ENCODE results near the gene TMTC2.

The TMTC2 gene

GRCh38 chr12:82757059-82757458 lies 70.4 kb downstream of the TMTC2 start:
- Histone ChIP-seq H3K9me3 (ENCODE audit: low read length) (no peaks in the 10 kb centered on the region), H3K4me1 (ENCODE audit: insufficient read depth, low read length, severe bottlenecking) (peaks cover 10% of the 10 kb centered on the region), H2AFZ (ENCODE audit: low read length) (no peak overlapping the region), H3K4me3 (ENCODE audit: low read depth, low read length, poor library complexity, severe bottlenecking) (no peak overlapping the region), H3K27me3 (ENCODE audit: insufficient read depth, low read length) (no peaks in the 10 kb centered on the region), H3K79me2 (ENCODE audit: insufficient read depth, low read length) (no peaks in the 10 kb centered on the region), H3K4me2 (ENCODE audit: low read length) (no peak overlapping the region), H3K9me2 (ENCODE audit: low read depth, low read length) (no peaks in the 10 kb centered on the region), H3F3A (ENCODE audit: insufficient read depth, low read length) (no peaks in the 10 kb centered on the region), H3K36me3 (ENCODE audit: insufficient read depth, low read length) (no peaks in the 10 kb centered on the region), H3K9ac (ENCODE audit: low read length) (no peak overlapping the region), H3K27ac (ENCODE audit: low read depth, low read length, poor library complexity, severe bottlenecking) (no peak overlapping the region), H4K20me1 (ENCODE audit: insufficient read depth, low read length) (no peaks in the 10 kb centered on the region)
- TF ChIP-seq EZH2 (IDR thresholded peaks at IDR 0.05; ENCODE audit: borderline replicate concordance, low read length) (no peak), CTCF (IDR thresholded peaks at IDR 0.05; ENCODE audit: low read length) (no peak)

GRCh38 chr12:82757656-82758055 lies 71.0 kb downstream of the TMTC2 start:
- Histone ChIP-seq H3K9ac (ENCODE audit: low read length) (no peak overlapping the region), H3K4me2 (ENCODE audit: low read length) (no peak overlapping the region), H3K9me3 (ENCODE audit: low read length) (no peaks in the 10 kb centered on the region), H3F3A (ENCODE audit: insufficient read depth, low read length) (no peaks in the 10 kb centered on the region), H3K4me3 (ENCODE audit: low read depth, low read length, poor library complexity, severe bottlenecking) (no peak overlapping the region), H3K27ac (ENCODE audit: low read depth, low read length, poor library complexity, severe bottlenecking) (no peak overlapping the region), H2AFZ (ENCODE audit: low read length) (no peak overlapping the region), H3K9me2 (ENCODE audit: low read depth, low read length) (no peaks in the 10 kb centered on the region), H3K27me3 (ENCODE audit: insufficient read depth, low read length) (no peaks in the 10 kb centered on the region), H3K4me1 (ENCODE audit: insufficient read depth, low read length, severe bottlenecking) (peaks cover 7% of the 10 kb centered on the region), H3K79me2 (ENCODE audit: insufficient read depth, low read length) (no peaks in the 10 kb centered on the region), H3K36me3 (ENCODE audit: insufficient read depth, low read length) (no peaks in the 10 kb centered on the region), H4K20me1 (ENCODE audit: insufficient read depth, low read length) (no peaks in the 10 kb centered on the region)
- TF ChIP-seq CTCF (IDR thresholded peaks at IDR 0.05; ENCODE audit: low read length): no peak
- TF ChIP-seq EZH2 (IDR thresholded peaks at IDR 0.05; ENCODE audit: borderline replicate concordance, low read length): no peak

- Histone ChIP-seq H3K4me2 (ENCODE audit: low read length) (no peak overlapping the region), H3K79me2 (ENCODE audit: insufficient read depth, low read length) (no peaks in the 10 kb centered on the region), H3K9me3 (ENCODE audit: low read length) (no peaks in the 10 kb centered on the region), H3F3A (ENCODE audit: insufficient read depth, low read length) (no peaks in the 10 kb centered on the region), H4K20me1 (ENCODE audit: insufficient read depth, low read length) (no peaks in the 10 kb centered on the region), H2AFZ (ENCODE audit: low read length) (no peak overlapping the region), H3K9ac (ENCODE audit: low read length) (no peak overlapping the region), H3K4me1 (ENCODE audit: insufficient read depth, low read length, severe bottlenecking) (no peaks in the 10 kb centered on the region), H3K27me3 (ENCODE audit: insufficient read depth, low read length) (no peaks in the 10 kb centered on the region), H3K9me2 (ENCODE audit: low read depth, low read length) (no peaks in the 10 kb centered on the region), H3K36me3 (ENCODE audit: insufficient read depth, low read length) (no peaks in the 10 kb centered on the region), H3K4me3 (ENCODE audit: low read depth, low read length, poor library complexity, severe bottlenecking) (no peak overlapping the region), H3K27ac (ENCODE audit: low read depth, low read length, poor library complexity, severe bottlenecking) (no peak overlapping the region)
- TF ChIP-seq CTCF (IDR thresholded peaks at IDR 0.05; ENCODE audit: low read length) (no peak), EZH2 (IDR thresholded peaks at IDR 0.05; ENCODE audit: borderline replicate concordance, low read length) (no peak)
Measured at GRCh38 chr12:82758749-82759330, 72.1 kb downstream of the TMTC2 start.
